Measurements from ENCODE around the gene GTF3C4. TPM values are rescaled to one million over a fixed set of nuclear protein-coding genes. Genes with fewer than 3 reads are reported as not detected.
A peak's percentile ranks its signal among the peaks of the same experiment; 100 is the strongest.

GTF3C4 gene, protein sequence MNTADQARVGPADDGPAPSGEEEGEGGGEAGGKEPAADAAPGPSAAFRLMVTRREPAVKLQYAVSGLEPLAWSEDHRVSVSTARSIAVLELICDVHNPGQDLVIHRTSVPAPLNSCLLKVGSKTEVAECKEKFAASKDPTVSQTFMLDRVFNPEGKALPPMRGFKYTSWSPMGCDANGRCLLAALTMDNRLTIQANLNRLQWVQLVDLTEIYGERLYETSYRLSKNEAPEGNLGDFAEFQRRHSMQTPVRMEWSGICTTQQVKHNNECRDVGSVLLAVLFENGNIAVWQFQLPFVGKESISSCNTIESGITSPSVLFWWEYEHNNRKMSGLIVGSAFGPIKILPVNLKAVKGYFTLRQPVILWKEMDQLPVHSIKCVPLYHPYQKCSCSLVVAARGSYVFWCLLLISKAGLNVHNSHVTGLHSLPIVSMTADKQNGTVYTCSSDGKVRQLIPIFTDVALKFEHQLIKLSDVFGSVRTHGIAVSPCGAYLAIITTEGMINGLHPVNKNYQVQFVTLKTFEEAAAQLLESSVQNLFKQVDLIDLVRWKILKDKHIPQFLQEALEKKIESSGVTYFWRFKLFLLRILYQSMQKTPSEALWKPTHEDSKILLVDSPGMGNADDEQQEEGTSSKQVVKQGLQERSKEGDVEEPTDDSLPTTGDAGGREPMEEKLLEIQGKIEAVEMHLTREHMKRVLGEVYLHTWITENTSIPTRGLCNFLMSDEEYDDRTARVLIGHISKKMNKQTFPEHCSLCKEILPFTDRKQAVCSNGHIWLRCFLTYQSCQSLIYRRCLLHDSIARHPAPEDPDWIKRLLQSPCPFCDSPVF
- 10 to 100 TPM; 16.9 to 18.7 TPM for total RNA-seq
- 1 to 10 TPM; 3.1 to 4.8 TPM for polyA plus RNA-seq
- long read RNA-seq, donor 1, full-length matches to known transcripts = 10 of 16 reads
- long read RNA-seq, donor 1, partial matches to known transcripts = 6 of 16 reads
- long read RNA-seq, donor 1, other reads (novel, unspliced or antisense) = 0 of 16 reads
- long read RNA-seq, donor 2, full-length matches to known transcripts = 1 of 6 reads
- long read RNA-seq, donor 2, partial matches to known transcripts = 5 of 6 reads
- long read RNA-seq, donor 2, other reads (novel, unspliced or antisense) = 0 of 6 reads
- long read RNA-seq, donor 3, full-length matches to known transcripts = 4 of 13 reads
- long read RNA-seq, donor 3, partial matches to known transcripts = 9 of 13 reads
- long read RNA-seq, donor 3, other reads (novel, unspliced or antisense) = 0 of 13 reads
- long read RNA-seq, donor 4, partial matches to known transcripts = 6 of 6 reads
- long read RNA-seq, donor 4, other reads (novel, unspliced or antisense) = 0 of 6 reads
- long read RNA-seq, donor 5, full-length matches to known transcripts = 2 of 11 reads
- long read RNA-seq, donor 5, partial matches to known transcripts = 9 of 11 reads
- long read RNA-seq, donor 5, other reads (novel, unspliced or antisense) = 0 of 11 reads

- peaks cover 0 to 2% (median 0%) of the 10 kb centered on the region in 4 donors for H3K9me3 ChIP-seq (ENCODE audit: control insufficient read depth in 4 of 4, insufficient read depth in 3 of 4, low read length in 3 of 4)
- no peaks in the 10 kb centered on the region for H3K27me3 ChIP-seq (ENCODE audit: control insufficient read depth in 3 of 3, insufficient read depth in 3 of 3, low read length in 2 of 3)
- peak within 1 kb of the TSS; percentile 98 for H3K4me3 ChIP-seq
- no peak for TF ChIP-seq CTCF (IDR thresholded peaks at IDR 0.05; ENCODE audit: control extremely low read depth, extremely low read depth)
- H3K27ac ChIP-seq (ENCODE audit: low read depth in 1 of 2, low read length in 1 of 2) = peak within 1 kb of the TSS; percentile 92 to 99
- peak; percentile 15 to 35 (median 29) for DNase-seq
- ATAC-seq (ENCODE audit: insufficient read depth, low FRiP score) = peak; percentile 51
- peaks cover 0 to 1% (median 0%) of the 10 kb centered on the region in 4 donors for H3K36me3 ChIP-seq (ENCODE audit: control insufficient read depth in 4 of 4, insufficient read depth in 4 of 4, low read length in 4 of 4)
- WGBS, 2 donors = 0 to 1% methylated on average over 66 to 82 of the region's 82 CpGs
- H3K9ac ChIP-seq (ENCODE audit: insufficient read depth in 1 of 2, low read length in 2 of 2) = peak within 1 kb of the TSS; percentile 77 to 82
- H3K4me1 ChIP-seq (ENCODE audit: control insufficient read depth in 5 of 5, insufficient read depth in 5 of 5, low read length in 5 of 5) = peaks cover 0 to 24% (median 7%) of the 10 kb centered on the region in 5 donors
Measured at GRCh38 chr9:132670457-132671391, at the start of gene GTF3C4. TSS of gene GTF3C4 (plus strand) at chr9:132670464. CDS start at chr9:132670599, 135 bp downstream.

- WGBS, 2 donors = 71 to 79% methylated on average over 5 of the region's 5 CpGs
- TF ChIP-seq CTCF (IDR thresholded peaks at IDR 0.05; ENCODE audit: control extremely low read depth, extremely low read depth) = no peak
- no peak overlapping the region for H3K9ac ChIP-seq (ENCODE audit: insufficient read depth in 1 of 2, low read length in 2 of 2)
- H3K27me3 ChIP-seq (ENCODE audit: control insufficient read depth in 3 of 3, insufficient read depth in 3 of 3, low read length in 2 of 3) = no peaks in the 10 kb centered on the region
- no peak overlapping the region for H3K4me3 ChIP-seq
- peaks cover 16 to 31% (median 25%) of the 10 kb centered on the region in 4 donors for H3K36me3 ChIP-seq (ENCODE audit: control insufficient read depth in 4 of 4, insufficient read depth in 4 of 4, low read length in 4 of 4)
- no peaks in the 10 kb centered on the region for H3K4me1 ChIP-seq (ENCODE audit: control insufficient read depth in 5 of 5, insufficient read depth in 5 of 5, low read length in 5 of 5)
- H3K9me3 ChIP-seq (ENCODE audit: control insufficient read depth in 4 of 4, insufficient read depth in 3 of 4, low read length in 3 of 4) = peaks cover 0 to 1% (median 0%) of the 10 kb centered on the region in 4 donors
- no peak overlapping the region for H3K27ac ChIP-seq (ENCODE audit: low read depth in 1 of 2, low read length in 1 of 2)
- DNase-seq (peak; percentile 26 to 72 (median 38)), ATAC-seq (ENCODE audit: insufficient read depth, low FRiP score) (no peak)
Measured at GRCh38 chr9:132622159-132622558, 48.1 kb upstream of the GTF3C4 start.

GRCh38 chr9:132626285-132626684 lies 44.0 kb upstream of the GTF3C4 start:
- 92 to 95% methylated on average over 5 of the region's 5 CpGs for WGBS, 2 donors
- Histone ChIP-seq H3K27me3 (ENCODE audit: control insufficient read depth in 3 of 3, insufficient read depth in 3 of 3, low read length in 2 of 3) (no peaks in the 10 kb centered on the region), H3K4me1 (ENCODE audit: control insufficient read depth in 5 of 5, insufficient read depth in 5 of 5, low read length in 5 of 5) (no peaks in the 10 kb centered on the region), H3K27ac (ENCODE audit: low read depth in 1 of 2, low read length in 1 of 2) (no peak overlapping the region), H3K4me3 (no peak overlapping the region), H3K9me3 (ENCODE audit: control insufficient read depth in 4 of 4, insufficient read depth in 3 of 4, low read length in 3 of 4) (no peaks in the 10 kb centered on the region), H3K9ac (ENCODE audit: insufficient read depth in 1 of 2, low read length in 2 of 2) (no peak overlapping the region), H3K36me3 (ENCODE audit: control insufficient read depth in 4 of 4, insufficient read depth in 4 of 4, low read length in 4 of 4) (peaks cover 20 to 42% (median 34%) of the 10 kb centered on the region in 4 donors)
- TF ChIP-seq CTCF (IDR thresholded peaks at IDR 0.05; ENCODE audit: control extremely low read depth, extremely low read depth) = no peak
- DNase-seq = no peak
- ATAC-seq (ENCODE audit: insufficient read depth, low FRiP score) = no peak
